CD14-positive monocyte (primary cell): ENCODE data around the gene SAT1. TPM values are rescaled to one million over a fixed set of nuclear protein-coding genes. Genes with fewer than 3 reads are reported as not detected.

Experiments
- DNase-seq, 3 donors: peaks; one replicate each; pipeline ENCODE4 v3.0.0-alpha.2; 2011 to 2022
- H2AFZ ChIP-seq: 2 replicates; pipeline ENCODE4 v1.6.0; 2012; ENCODE audit warnings: mild to moderate bottlenecking, low read depth, low read length, inconsistent platforms; ENCODE audit not compliant: insufficient read depth, poor library complexity, severe bottlenecking
- H3K27ac ChIP-seq, 2 donors: 1 replicate in 1 of 2; 2 replicates in 1 of 2; pipeline ENCODE4 v1.5.1; 2012 to 2013; ENCODE audit warnings: low read length in 2 of 2, control low read depth in 1 of 2, inconsistent platforms in 1 of 2, low read depth in 1 of 2, mild to moderate bottlenecking in 1 of 2
- H3K27me3 ChIP-seq, 2 donors: one replicate each; pipeline versions ENCODE4 v1.6.0 to v1.6.1; 2011 to 2013; ENCODE audit warnings: low read length in 2 of 2; ENCODE audit not compliant: control insufficient read depth in 2 of 2, insufficient read depth in 2 of 2
- H3K36me3 ChIP-seq, 2 donors: replicated peaks in 1 of 2; 1 replicate in 1 of 2; 2 replicates in 1 of 2; pipeline versions ENCODE4 v1.5.1 to v1.6.1; 2012 to 2013; ENCODE audit warnings: low read length in 2 of 2, control low read depth in 1 of 2, inconsistent platforms in 1 of 2, mild to moderate bottlenecking in 1 of 2; ENCODE audit not compliant: insufficient read depth in 2 of 2, control insufficient read depth in 1 of 2
- H3K4me1 ChIP-seq, 2 donors: 1 replicate in 1 of 2; 2 replicates in 1 of 2; pipeline versions ENCODE4 v1.5.1 to v1.6.1; 2012 to 2013; ENCODE audit warnings: low read length in 2 of 2, control low read depth in 1 of 2, inconsistent platforms in 1 of 2, mild to moderate bottlenecking in 1 of 2, moderate library complexity in 1 of 2; ENCODE audit not compliant: insufficient read depth in 2 of 2, control insufficient read depth in 1 of 2
- H3K4me2 ChIP-seq: replicated peaks from 2 replicates; pipeline ENCODE3; 2012; ENCODE audit warnings: low read length, moderate library complexity, mild to moderate bottlenecking; ENCODE audit not compliant: poor library complexity, severe bottlenecking; ENCODE audit errors: extremely low read depth
- H3K4me3 ChIP-seq, 3 experiments: fragments of 200-600 bp in 1 of 3; sonication (generic) in 1 of 3; replicated peaks in 1 of 3; 1 replicate in 2 of 3; 2 replicates in 1 of 3; pipeline ENCODE4 v1.5.1; 2011 to 2013; ENCODE audit warnings: low read length in 3 of 3, mild to moderate bottlenecking in 3 of 3, control low read depth in 2 of 3, low read depth in 2 of 3, inconsistent platforms in 1 of 3, moderate library complexity in 1 of 3
- H3K79me2 ChIP-seq: 2 replicates; pipeline ENCODE4 v1.6.0; 2012; ENCODE audit warnings: mild to moderate bottlenecking, control low read depth, inconsistent platforms, low read length, moderate library complexity; ENCODE audit not compliant: insufficient read depth
- H3K9ac ChIP-seq: 2 replicates; pipeline ENCODE4 v1.6.0; 2017; ENCODE audit warnings: low read length, mild to moderate bottlenecking; ENCODE audit not compliant: insufficient read depth, poor library complexity, severe bottlenecking
- H3K9me3 ChIP-seq, 2 donors: replicated peaks in 1 of 2; 1 replicate in 1 of 2; 2 replicates in 1 of 2; pipeline versions ENCODE4 v1.5.1 to v1.6.1; 2012 to 2013; ENCODE audit warnings: low read length in 2 of 2, control low read depth in 1 of 2; ENCODE audit not compliant: control insufficient read depth in 1 of 2, insufficient read depth in 1 of 2
- H4K20me1 ChIP-seq: 2 replicates; pipeline ENCODE4 v1.6.0; 2012; ENCODE audit warnings: mild to moderate bottlenecking, low read length, control low read depth, moderate library complexity; ENCODE audit not compliant: insufficient read depth
- H3K27ac Mint-ChIP-seq, 7 donors: one replicate each; pipeline ENCODE4 v1.8.0; 2020; ENCODE audit warnings: mild to moderate bottlenecking in 7 of 7, mixed read lengths in 7 of 7, moderate library complexity in 6 of 7, inconsistent platforms in 2 of 7
- H3K27me3 Mint-ChIP-seq, 3 donors: one replicate each; pipeline ENCODE4 v1.8.0; 2021 to 2022; ENCODE audit warnings: low read depth in 3 of 3, mild to moderate bottlenecking in 3 of 3, mixed read lengths in 3 of 3, moderate library complexity in 3 of 3, inconsistent platforms in 1 of 3
- H3K36me3 Mint-ChIP-seq, 2 donors: one replicate each; pipeline ENCODE4 v1.8.0; 2020; ENCODE audit warnings: mixed read lengths in 2 of 2, inconsistent platforms in 1 of 2, mild to moderate bottlenecking in 1 of 2
- H3K4me1 Mint-ChIP-seq: one replicate; pipeline ENCODE4 v1.8.0; 2020; ENCODE audit warnings: mild to moderate bottlenecking, mixed read lengths
- H3K4me3 Mint-ChIP-seq, 2 donors: one replicate each; pipeline ENCODE4 v1.8.0; 2020; ENCODE audit warnings: mild to moderate bottlenecking in 2 of 2, mixed read lengths in 2 of 2, moderate library complexity in 1 of 2
- H3K9me3 Mint-ChIP-seq, 7 donors: one replicate each; pipeline ENCODE4 v1.8.0; 2020 to 2022; ENCODE audit warnings: mixed read lengths in 7 of 7, mild to moderate bottlenecking in 6 of 7, moderate library complexity in 6 of 7, inconsistent platforms in 2 of 7
- WGBS: methylation state at CpG from one replicate; pipeline ENCODE4 v1.1.5; 2013; ENCODE audit warnings: missing lambda C conversion rate; ENCODE audit not compliant: insufficient coverage; 5-methylcytosine and 5-hydroxymethylcytosine counted together
- intact Hi-C, 2 donors: fragments of 100-400 bp; cut with micrococcal nuclease; formaldehyde crosslinking; loops; one replicate each; pipeline versions ENCODE4 v1.15.0 to v1.15.1; 2023
- polyA plus RNA-seq, 3 donors: library from polyadenylated mRNA; depleted of rRNA in 1 of 3; unstranded in 2 of 3; stranded (reverse) in 1 of 3; fragments of 300-500 nt in 2 of 3; fragments of >200 nt in 1 of 3; fragmentation: Illumina TruSeq in 2 of 3; gene quantifications; 1 replicate in 2 of 3; 2 replicates in 1 of 3; pipeline ENCODE4 v1.2.3, GENCODE V29; 2012 to 2021
- TF ChIP-seq, protein P1 (sequence below): fragments of 200-600 bp; IDR thresholded peaks from one replicate; pipeline ENCODE4 v1.8.0; 2022; ENCODE audit warnings: antibody characterized with exemption, mild to moderate bottlenecking

SAT1 gene
- polyA plus RNA-seq, 3 donors = 897 to 7,815 (median 970) TPM

DNA sequence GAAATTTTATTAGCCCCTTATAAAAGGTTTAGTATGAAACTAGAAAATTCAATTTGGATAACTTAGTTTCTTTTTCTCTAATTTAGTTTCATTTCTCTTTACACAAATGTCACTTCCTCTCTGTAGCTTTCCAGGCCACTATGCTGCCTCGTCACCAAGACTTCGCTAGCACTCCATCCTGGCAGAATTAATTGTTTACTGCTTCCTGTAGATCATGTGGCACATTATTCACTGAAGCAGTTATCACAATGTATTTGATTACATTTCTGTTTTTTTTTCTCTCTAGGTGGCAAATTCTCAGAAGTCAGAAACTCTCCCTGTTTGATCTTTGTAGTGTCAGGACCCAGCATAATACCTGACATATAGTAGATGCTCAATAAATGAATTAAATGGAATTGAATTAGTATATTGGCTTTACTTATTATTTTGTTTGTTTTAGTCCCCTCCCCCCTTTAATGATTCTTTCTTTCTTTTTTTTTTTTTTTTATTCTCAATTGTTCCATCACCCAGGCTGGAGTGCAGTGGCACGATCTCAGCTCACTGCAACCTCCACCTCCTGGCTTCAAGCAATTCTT is 9.3 kb upstream of the SAT1 start:
- Mint-ChIP-seq H3K4me3 (peak overlapping the region; percentile 55 to 56), H3K27me3 (peaks cover 0 to 8% (median 0%) of the 10 kb centered on the region in 3 donors), H3K36me3 (no peaks in the 10 kb centered on the region), H3K27ac (peak overlapping the region; percentile 93 to 98 (median 96)), H3K9me3 (peaks cover 0 to 12% (median 0%) of the 10 kb centered on the region in 7 donors), H3K4me1 (peaks cover 16% of the 10 kb centered on the region)
- H3K4me3 ChIP-seq = peak overlapping the region in 1 of 3 experiments; percentile 47
- no CpG with 5 or more reads among the region's 3 CpGs for WGBS
- DNase-seq = peak; percentile 73 to 87 (median 82)
- H3K4me2 ChIP-seq = peak overlapping the region; percentile 55
- H3K27ac ChIP-seq = peak overlapping the region; percentile 90
- no peaks in the 10 kb centered on the region for H4K20me1 ChIP-seq
- H3K36me3 ChIP-seq = no peaks in the 10 kb centered on the region
- no peaks in the 10 kb centered on the region for H3K79me2 ChIP-seq
- no peaks in the 10 kb centered on the region for H3K27me3 ChIP-seq
- no peak overlapping the region for H3K9ac ChIP-seq
- intact Hi-C loops = no loop called here
- TF ChIP-seq, protein P1, sequence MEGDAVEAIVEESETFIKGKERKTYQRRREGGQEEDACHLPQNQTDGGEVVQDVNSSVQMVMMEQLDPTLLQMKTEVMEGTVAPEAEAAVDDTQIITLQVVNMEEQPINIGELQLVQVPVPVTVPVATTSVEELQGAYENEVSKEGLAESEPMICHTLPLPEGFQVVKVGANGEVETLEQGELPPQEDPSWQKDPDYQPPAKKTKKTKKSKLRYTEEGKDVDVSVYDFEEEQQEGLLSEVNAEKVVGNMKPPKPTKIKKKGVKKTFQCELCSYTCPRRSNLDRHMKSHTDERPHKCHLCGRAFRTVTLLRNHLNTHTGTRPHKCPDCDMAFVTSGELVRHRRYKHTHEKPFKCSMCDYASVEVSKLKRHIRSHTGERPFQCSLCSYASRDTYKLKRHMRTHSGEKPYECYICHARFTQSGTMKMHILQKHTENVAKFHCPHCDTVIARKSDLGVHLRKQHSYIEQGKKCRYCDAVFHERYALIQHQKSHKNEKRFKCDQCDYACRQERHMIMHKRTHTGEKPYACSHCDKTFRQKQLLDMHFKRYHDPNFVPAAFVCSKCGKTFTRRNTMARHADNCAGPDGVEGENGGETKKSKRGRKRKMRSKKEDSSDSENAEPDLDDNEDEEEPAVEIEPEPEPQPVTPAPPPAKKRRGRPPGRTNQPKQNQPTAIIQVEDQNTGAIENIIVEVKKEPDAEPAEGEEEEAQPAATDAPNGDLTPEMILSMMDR = no peak
- H2AFZ ChIP-seq = no peak overlapping the region
- peaks cover 23 to 24% of the 10 kb centered on the region in 2 donors for H3K4me1 ChIP-seq
- H3K9me3 ChIP-seq = no peaks in the 10 kb centered on the region

DNA sequence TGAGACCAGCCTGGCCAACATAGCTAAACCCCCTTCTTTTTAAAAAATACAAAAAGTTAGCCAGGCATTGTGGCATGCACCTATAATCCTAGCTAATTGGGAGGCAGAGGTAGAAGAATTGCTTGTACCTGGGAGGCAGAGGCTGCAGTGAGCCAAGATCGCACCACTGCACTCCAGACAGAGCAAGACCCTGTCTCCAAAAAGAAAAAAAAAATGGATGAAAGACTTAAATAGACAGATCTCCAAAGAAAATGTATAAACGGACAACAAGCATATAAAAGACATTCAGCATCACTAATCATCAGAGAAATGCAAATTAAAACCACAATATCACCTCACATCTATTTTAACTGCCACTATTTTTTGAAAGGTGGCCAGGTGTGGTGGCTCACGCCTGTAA is 6.6 kb upstream of the SAT1 start:
- H3K4me3 Mint-ChIP-seq = no peak overlapping the region
- H3K9me3 Mint-ChIP-seq = peaks cover 0 to 20% (median 0%) of the 10 kb centered on the region in 7 donors
- intact Hi-C loops = no loop called here
- H3K27me3 ChIP-seq = no peaks in the 10 kb centered on the region
- H3K4me3 ChIP-seq = no peak overlapping the region
- H2AFZ ChIP-seq = no peak overlapping the region
- H3K27ac Mint-ChIP-seq = peak overlapping the region in 1 of 7 donors; percentile 1
- peaks cover 29 to 34% of the 10 kb centered on the region in 2 donors for H3K4me1 ChIP-seq
- no peak overlapping the region for H3K9ac ChIP-seq
- peaks cover 13% of the 10 kb centered on the region for H3K4me1 Mint-ChIP-seq
- DNase-seq = no peak
- H4K20me1 ChIP-seq = no peaks in the 10 kb centered on the region
- H3K36me3 Mint-ChIP-seq = no peaks in the 10 kb centered on the region
- no peaks in the 10 kb centered on the region for H3K79me2 ChIP-seq
- no peaks in the 10 kb centered on the region for H3K36me3 ChIP-seq
- H3K27ac ChIP-seq = no peak overlapping the region
- no peak overlapping the region for H3K4me2 ChIP-seq
- TF ChIP-seq, protein P1 = no peak
- H3K27me3 Mint-ChIP-seq = peaks cover 0 to 6% (median 0%) of the 10 kb centered on the region in 3 donors
- no peaks in the 10 kb centered on the region for H3K9me3 ChIP-seq
- no CpG with 5 or more reads among the region's 3 CpGs for WGBS
